ENCODE data around the gene FKBP1B.
"Not testable (repeated sequence)": the region's sequence is repeated elsewhere in the genome, so short reads cannot be mapped to it uniquely, and the experiment has no call there.

The FKBP1B gene

GRCh38 chr2:24022975-24023575, 26.5 kb upstream of the FKBP1B start:
- DNase-seq = no peak

GRCh38 chr2:24024018-24024417, 25.5 kb upstream of the FKBP1B start:
- no peak for DNase-seq

- no peak for DNase-seq
Measured at GRCh38 chr2:24024996-24025663, 24.4 kb upstream of the FKBP1B start.

- no peak for DNase-seq
Measured at GRCh38 chr2:24026233-24026632, 23.3 kb upstream of the FKBP1B start.

- DNase-seq = no peak
Measured at GRCh38 chr2:24038786-24039499, 10.6 kb upstream of the FKBP1B start.

GRCh38 chr2:24040511-24040910, 9.0 kb upstream of the FKBP1B start:
- DNase-seq = no peak

GRCh38 chr2:24043133-24043532, 6.4 kb upstream of the FKBP1B start:
- DNase-seq = not testable (repeated sequence)

GRCh38 chr2:24045511-24046508, 3.7 kb upstream of the FKBP1B start:
- DNase-seq = no peak

GRCh38 chr2:24046599-24046929, 3.0 kb upstream of the FKBP1B start:
- DNase-seq = no peak

GRCh38 chr2:24046930-24047702, 2.4 kb upstream of the FKBP1B start, which contains the start of gene WDCP:
Gene WDCP (minus strand): TSS chr2:24047391. CDS start chr2:24039494, 7,897 bp downstream.
- peak; percentile 99 for DNase-seq

GRCh38 chr2:24047703-24048033, 1.9 kb upstream of the FKBP1B start:
- no peak for DNase-seq

- peak; percentile 47 for DNase-seq
Measured at GRCh38 chr2:24048769-24049484, 614 bp upstream of the FKBP1B start.

- DNase-seq = no peak
Measured at GRCh38 chr2:24050041-24050979, 769 bp downstream of the FKBP1B start.

- no peak for DNase-seq
Measured at GRCh38 chr2:24051833-24052232, 2.3 kb downstream of the FKBP1B start.

- DNase-seq = no peak
Measured at GRCh38 chr2:24052951-24053350, 3.4 kb downstream of the FKBP1B start.

- DNase-seq = no peak
Measured at GRCh38 chr2:24054366-24055010, 4.9 kb downstream of the FKBP1B start.

- no peak for DNase-seq
Measured at GRCh38 chr2:24055750-24056149, 6.2 kb downstream of the FKBP1B start.

- DNase-seq = no peak
Measured at GRCh38 chr2:24058564-24059271, 9.2 kb downstream of the FKBP1B start.

GRCh38 chr2:24065341-24065740, 15.8 kb downstream of the FKBP1B start:
- DNase-seq = no peak

All from hematopoietic multipotent progenitor cell treated with erythropoietin and hydrocortisone succinate and interleukin-3 and kit ligand, for 8 days (in vitro differentiated cells).